HepG2 (cell line): ENCODE measurements around the gene ATM. TPM values are rescaled to one million over a fixed set of nuclear protein-coding genes. Genes with fewer than 3 reads are reported as not detected.

ENCODE experiments used
- CREB1 ChIP-seq, 2 experiments: fragments of 450-650 bp in 1 of 2; IDR thresholded peaks; 2 replicates each; pipeline ENCODE4 v1.6.1; 2016 to 2017; ENCODE audit warnings: control low read depth in 1 of 2, mild to moderate bottlenecking in 1 of 2, missing compliant biosample characterization in 1 of 2, missing genetic modification characterization in 1 of 2
- FOSL1 ChIP-seq: sonication (generic); formaldehyde crosslinking; IDR thresholded peaks from 2 replicates; pipeline ENCODE4 v1.9.0; 2021; ENCODE audit warnings: missing genetic modification reagents, borderline replicate concordance
- HIVEP1 ChIP-seq: sonication (generic); formaldehyde crosslinking; IDR thresholded peaks from 2 replicates; pipeline ENCODE4 v1.4.0; 2020; ENCODE audit warnings: mild to moderate bottlenecking, missing genetic modification reagents
- RNF2 ChIP-seq: fragments of 450-650 bp; conservative IDR thresholded peaks from 2 replicates; pipeline ENCODE4 v1.6.1; 2016; ENCODE audit warnings: low read depth
- TBL1XR1 ChIP-seq: fragments of 150-350 bp; IDR thresholded peaks from 2 replicates; pipeline ENCODE4 v1.6.1; 2014; ENCODE audit warnings: borderline replicate concordance, low read length; ENCODE audit not compliant: partially characterized antibody
- ZNF143 ChIP-seq: sonication (generic); formaldehyde crosslinking; IDR thresholded peaks from 2 replicates; pipeline ENCODE4 v1.4.0; 2020; ENCODE audit warnings: missing genetic modification reagents
- polyA plus RNA-seq, 8 experiments: library from polyadenylated mRNA; depleted of rRNA in 3 of 8; stranded (reverse) in 7 of 8; unstranded in 1 of 8; fragments of >200 nt; fragmentation: Illumina TruSeq in 4 of 8; extraction: Trizol in 4 of 8; gene quantifications; 2 replicates each; pipeline versions ENCODE4 v1.2.1 to v1.2.3, GENCODE V29; 2011 to 2016; ENCODE audit warnings: low read depth in 4 of 8, missing spikeins in 1 of 8, mixed read lengths in 1 of 8; ENCODE audit not compliant: insufficient read depth in 1 of 8
- total RNA-seq, 5 experiments: library from RNA; depleted of rRNA; stranded (reverse); fragments of >200 nt; fragmentation: Illumina TruSeq; extraction: Trizol; gene quantifications; 2 replicates each; pipeline ENCODE4 v1.2.3, GENCODE V29; 2016; ENCODE audit warnings: low read depth in 1 of 5
- TF ChIP-seq, protein P1 (sequence below): sonication (generic); formaldehyde crosslinking; IDR thresholded peaks from 2 replicates; pipeline ENCODE4 v1.5.0; 2020; ENCODE audit warnings: mild to moderate bottlenecking, missing genetic modification reagents, borderline replicate concordance
- TF ChIP-seq, protein P2 (sequence below), 2 experiments: sonication (generic) in 1 of 2; formaldehyde crosslinking in 1 of 2; IDR thresholded peaks; 2 replicates each; pipeline versions ENCODE4 v1.4.0 to v1.6.1; 2018 to 2020; ENCODE audit warnings: missing genetic modification reagents in 2 of 2, borderline replicate concordance in 1 of 2, low read depth in 1 of 2, mild to moderate bottlenecking in 1 of 2, missing biosample characterization in 1 of 2
- TF ChIP-seq, protein P3 (sequence below): sonication (generic); formaldehyde crosslinking; IDR thresholded peaks from 2 replicates; pipeline ENCODE4 v1.9.0; 2021; ENCODE audit warnings: missing genetic modification reagents, borderline replicate concordance
- TF ChIP-seq, protein P4 (sequence below): sonication (generic); formaldehyde crosslinking; IDR thresholded peaks from 2 replicates; pipeline ENCODE4 v1.8.0; 2022; ENCODE audit warnings: mild to moderate bottlenecking, missing genetic modification reagents

ATM gene
- total and polyA plus RNA-seq, 2 of the 13 experiments (the other 11 are each of a cell fraction or from before 2014, with no cell fraction given): 40.0 to 71.6 TPM

DNA sequence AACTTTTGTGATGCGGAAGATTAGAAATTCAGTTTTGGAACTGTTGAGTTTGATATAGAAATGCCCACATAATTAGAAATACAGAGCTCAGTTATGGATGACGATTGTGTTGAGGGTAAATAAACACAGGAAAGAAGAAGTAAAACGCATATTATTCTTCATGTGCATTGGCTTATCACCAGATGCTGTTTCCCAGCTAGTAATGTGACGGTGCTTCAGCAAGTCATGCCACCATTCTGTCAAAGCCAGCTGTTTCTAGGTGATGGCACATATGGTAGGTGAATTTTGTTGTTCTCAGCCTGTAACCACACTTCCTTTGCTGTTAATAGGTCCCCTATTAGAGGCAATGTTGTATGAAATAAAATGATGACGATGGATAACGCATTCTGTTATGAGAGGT lies 175.6 kb downstream of the ATM start (continued):
- TF ChIP-seq, protein P1, sequence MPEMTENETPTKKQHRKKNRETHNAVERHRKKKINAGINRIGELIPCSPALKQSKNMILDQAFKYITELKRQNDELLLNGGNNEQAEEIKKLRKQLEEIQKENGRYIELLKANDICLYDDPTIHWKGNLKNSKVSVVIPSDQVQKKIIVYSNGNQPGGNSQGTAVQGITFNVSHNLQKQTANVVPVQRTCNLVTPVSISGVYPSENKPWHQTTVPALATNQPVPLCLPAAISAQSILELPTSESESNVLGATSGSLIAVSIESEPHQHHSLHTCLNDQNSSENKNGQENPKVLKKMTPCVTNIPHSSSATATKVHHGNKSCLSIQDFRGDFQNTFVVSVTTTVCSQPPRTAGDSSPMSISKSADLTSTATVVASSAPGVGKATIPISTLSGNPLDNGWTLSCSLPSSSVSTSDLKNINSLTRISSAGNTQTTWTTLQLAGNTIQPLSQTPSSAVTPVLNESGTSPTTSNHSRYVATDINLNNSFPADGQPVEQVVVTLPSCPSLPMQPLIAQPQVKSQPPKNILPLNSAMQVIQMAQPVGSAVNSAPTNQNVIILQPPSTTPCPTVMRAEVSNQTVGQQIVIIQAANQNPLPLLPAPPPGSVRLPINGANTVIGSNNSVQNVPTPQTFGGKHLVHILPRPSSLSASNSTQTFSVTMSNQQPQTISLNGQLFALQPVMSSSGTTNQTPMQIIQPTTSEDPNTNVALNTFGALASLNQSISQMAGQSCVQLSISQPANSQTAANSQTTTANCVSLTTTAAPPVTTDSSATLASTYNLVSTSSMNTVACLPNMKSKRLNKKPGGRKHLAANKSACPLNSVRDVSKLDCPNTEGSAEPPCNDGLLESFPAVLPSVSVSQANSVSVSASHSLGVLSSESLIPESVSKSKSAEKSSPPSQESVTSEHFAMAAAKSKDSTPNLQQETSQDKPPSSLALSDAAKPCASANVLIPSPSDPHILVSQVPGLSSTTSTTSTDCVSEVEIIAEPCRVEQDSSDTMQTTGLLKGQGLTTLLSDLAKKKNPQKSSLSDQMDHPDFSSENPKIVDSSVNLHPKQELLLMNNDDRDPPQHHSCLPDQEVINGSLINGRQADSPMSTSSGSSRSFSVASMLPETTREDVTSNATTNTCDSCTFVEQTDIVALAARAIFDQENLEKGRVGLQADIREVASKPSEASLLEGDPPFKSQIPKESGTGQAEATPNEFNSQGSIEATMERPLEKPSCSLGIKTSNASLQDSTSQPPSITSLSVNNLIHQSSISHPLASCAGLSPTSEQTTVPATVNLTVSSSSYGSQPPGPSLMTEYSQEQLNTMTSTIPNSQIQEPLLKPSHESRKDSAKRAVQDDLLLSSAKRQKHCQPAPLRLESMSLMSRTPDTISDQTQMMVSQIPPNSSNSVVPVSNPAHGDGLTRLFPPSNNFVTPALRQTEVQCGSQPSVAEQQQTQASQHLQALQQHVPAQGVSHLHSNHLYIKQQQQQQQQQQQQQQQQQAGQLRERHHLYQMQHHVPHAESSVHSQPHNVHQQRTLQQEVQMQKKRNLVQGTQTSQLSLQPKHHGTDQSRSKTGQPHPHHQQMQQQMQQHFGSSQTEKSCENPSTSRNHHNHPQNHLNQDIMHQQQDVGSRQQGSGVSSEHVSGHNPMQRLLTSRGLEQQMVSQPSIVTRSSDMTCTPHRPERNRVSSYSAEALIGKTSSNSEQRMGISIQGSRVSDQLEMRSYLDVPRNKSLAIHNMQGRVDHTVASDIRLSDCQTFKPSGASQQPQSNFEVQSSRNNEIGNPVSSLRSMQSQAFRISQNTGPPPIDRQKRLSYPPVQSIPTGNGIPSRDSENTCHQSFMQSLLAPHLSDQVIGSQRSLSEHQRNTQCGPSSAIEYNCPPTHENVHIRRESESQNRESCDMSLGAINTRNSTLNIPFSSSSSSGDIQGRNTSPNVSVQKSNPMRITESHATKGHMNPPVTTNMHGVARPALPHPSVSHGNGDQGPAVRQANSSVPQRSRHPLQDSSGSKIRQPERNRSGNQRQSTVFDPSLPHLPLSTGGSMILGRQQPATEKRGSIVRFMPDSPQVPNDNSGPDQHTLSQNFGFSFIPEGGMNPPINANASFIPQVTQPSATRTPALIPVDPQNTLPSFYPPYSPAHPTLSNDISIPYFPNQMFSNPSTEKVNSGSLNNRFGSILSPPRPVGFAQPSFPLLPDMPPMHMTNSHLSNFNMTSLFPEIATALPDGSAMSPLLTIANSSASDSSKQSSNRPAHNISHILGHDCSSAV: no peak
- TF ChIP-seq CREB1 (IDR thresholded peaks at IDR 0.05) (no peak), CREB1 (CRISPR knock-in tag; IDR thresholded peaks at IDR 0.05) (no peak), TBL1XR1 (no peak), FOSL1 (CRISPR knock-in tag) (no peak), HIVEP1 (no peak), ZNF143 (CRISPR knock-in tag) (no peak), RNF2 (no peak)
- TF ChIP-seq, protein P2, sequence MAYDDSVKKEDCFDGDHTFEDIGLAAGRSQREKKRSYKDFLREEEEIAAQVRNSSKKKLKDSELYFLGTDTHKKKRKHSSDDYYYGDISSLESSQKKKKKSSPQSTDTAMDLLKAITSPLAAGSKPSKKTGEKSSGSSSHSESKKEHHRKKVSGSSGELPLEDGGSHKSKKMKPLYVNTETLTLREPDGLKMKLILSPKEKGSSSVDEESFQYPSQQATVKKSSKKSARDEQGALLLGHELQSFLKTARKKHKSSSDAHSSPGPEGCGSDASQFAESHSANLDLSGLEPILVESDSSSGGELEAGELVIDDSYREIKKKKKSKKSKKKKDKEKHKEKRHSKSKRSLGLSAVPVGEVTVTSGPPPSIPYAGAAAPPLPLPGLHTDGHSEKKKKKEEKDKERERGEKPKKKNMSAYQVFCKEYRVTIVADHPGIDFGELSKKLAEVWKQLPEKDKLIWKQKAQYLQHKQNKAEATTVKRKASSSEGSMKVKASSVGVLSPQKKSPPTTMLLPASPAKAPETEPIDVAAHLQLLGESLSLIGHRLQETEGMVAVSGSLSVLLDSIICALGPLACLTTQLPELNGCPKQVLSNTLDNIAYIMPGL (CRISPR knock-in tag; IDR thresholded peaks at IDR 0.05; ENCODE audit: borderline replicate concordance in 1 of 2, low read depth in 1 of 2): no peak
- TF ChIP-seq, protein P3, sequence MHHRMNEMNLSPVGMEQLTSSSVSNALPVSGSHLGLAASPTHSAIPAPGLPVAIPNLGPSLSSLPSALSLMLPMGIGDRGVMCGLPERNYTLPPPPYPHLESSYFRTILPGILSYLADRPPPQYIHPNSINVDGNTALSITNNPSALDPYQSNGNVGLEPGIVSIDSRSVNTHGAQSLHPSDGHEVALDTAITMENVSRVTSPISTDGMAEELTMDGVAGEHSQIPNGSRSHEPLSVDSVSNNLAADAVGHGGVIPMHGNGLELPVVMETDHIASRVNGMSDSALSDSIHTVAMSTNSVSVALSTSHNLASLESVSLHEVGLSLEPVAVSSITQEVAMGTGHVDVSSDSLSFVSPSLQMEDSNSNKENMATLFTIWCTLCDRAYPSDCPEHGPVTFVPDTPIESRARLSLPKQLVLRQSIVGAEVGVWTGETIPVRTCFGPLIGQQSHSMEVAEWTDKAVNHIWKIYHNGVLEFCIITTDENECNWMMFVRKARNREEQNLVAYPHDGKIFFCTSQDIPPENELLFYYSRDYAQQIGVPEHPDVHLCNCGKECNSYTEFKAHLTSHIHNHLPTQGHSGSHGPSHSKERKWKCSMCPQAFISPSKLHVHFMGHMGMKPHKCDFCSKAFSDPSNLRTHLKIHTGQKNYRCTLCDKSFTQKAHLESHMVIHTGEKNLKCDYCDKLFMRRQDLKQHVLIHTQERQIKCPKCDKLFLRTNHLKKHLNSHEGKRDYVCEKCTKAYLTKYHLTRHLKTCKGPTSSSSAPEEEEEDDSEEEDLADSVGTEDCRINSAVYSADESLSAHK (CRISPR knock-in tag): no peak
- TF ChIP-seq, protein P4, sequence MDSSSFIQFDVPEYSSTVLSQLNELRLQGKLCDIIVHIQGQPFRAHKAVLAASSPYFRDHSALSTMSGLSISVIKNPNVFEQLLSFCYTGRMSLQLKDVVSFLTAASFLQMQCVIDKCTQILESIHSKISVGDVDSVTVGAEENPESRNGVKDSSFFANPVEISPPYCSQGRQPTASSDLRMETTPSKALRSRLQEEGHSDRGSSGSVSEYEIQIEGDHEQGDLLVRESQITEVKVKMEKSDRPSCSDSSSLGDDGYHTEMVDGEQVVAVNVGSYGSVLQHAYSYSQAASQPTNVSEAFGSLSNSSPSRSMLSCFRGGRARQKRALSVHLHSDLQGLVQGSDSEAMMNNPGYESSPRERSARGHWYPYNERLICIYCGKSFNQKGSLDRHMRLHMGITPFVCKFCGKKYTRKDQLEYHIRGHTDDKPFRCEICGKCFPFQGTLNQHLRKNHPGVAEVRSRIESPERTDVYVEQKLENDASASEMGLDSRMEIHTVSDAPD: no peak
